Kidney tubule cell (primary cell): ENCODE results near the gene ITPR1.

Source experiments
- DNase-seq: peaks from one replicate; pipeline ENCODE4 v3.0.0-alpha.2; 2018; ENCODE audit warnings: low spot score

ITPR1 gene

DNA sequence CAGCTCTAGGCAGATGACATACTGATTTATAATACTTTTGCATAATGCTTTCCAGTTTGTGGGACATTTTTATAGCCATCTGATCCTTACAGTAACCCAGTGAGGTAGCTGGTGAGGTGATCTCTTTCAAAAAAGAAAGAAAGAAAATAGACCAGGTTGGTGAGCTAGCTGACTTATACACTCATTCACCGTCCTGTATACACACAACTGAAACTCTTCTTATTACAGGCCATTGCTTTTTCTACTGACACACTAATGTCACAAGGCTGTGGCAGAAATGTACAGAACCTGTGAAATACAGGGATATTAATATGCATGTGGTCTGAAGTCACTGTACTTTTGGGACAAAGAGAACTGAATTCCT is 335.9 kb downstream of the ITPR1 start:
- peak; percentile 73 for DNase-seq

DNA sequence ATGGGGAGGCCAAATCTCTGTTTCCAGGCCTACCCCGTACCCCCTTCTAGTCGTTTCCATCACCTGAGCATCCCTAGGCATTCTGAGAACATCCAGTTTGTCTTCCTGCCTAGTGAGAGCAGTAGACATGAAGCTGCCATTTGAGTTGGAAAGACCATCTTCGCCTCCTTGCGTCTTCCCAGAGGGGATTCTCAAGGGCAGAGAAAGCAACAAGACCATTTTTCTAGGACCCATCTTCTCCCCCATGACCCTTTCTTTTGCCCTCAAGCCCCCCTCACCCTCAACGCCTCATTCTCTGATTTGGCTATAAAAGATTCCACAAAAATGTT is 337.4 kb downstream of the ITPR1 start:
- no peak for DNase-seq

DNA sequence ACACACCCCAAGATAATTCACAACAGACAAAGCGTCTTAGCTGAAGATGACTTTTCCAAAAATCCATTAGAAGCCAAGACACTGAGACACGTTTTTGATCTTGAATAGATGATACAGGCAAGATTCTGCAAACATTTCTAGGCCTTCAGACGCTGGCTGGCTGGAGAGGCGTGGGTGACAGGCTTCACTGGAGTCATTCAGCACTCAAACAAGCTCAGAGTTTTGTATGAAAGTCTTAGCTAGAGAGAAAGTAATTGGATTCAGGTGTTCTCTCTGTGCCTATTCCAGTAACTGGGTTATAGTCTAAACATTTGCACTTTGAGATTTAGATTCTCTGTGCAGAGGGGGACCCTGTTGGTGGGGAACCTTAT is 338.4 kb downstream of the ITPR1 start:
- no peak for DNase-seq

DNA sequence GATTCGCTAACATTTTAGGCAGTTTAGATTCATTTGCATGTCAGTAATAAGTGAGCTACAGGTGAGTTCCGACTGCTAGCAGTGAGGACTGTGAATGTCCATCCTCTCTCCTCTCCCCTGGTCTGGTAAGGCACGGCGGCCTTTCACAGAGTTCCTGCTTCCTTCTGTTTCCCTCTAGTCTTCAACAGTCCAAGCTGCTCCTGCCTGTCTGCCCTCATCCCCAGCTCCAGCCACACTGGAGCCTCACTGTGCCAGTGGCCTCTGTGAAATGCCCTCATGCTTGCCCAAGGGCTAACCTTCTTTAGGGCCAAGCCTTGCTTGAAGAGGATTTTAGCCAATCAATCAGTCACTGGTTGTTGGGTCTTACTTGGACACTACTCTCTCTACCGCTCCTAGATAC is 340.3 kb downstream of the ITPR1 start:
- no peak for DNase-seq

DNA sequence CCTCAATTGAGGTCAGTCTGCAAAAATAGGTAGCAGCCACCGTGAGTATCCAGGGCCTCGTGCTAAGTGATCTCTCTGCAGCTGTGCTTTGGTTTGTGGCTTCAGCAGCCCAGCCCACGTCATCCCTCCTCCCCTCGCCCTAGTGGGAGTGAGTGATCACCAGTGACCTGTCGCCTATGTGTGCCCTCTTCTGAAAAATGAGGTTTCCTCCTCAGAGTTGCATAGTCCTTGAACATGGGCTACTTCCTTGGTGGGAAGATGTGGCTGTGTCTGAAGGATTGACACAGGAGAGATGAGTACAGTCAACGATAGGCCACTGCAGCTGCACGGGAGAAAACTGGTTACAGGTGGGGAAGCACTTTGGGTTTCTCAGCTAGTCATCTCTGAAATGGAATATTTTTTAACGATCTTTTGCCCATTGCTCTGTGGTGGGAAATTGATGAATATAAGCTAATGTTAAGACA is 341.3 kb downstream of the ITPR1 start:
- no peak for DNase-seq

DNA sequence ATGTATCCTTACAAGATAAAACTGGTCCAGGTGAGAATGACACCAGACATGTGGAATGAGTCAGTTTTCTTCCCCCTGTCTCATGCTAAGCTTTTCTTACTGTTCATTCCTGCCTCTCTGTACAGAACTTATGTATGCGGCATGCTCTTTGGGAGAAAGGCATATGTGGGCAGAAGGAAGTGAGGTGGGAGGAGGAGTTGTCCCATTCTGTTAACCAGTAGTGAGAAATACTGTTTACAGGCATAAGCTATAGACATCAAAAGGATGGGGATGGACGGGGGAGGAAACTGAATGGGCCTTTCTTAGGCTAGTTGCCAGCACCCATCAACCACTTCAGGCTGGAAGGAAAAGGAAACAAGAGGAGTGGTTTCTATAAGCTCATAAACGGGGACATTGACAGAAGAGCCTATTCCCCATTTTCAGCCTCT is 342.5 kb downstream of the ITPR1 start:
- DNase-seq, result peak; percentile 29

DNA sequence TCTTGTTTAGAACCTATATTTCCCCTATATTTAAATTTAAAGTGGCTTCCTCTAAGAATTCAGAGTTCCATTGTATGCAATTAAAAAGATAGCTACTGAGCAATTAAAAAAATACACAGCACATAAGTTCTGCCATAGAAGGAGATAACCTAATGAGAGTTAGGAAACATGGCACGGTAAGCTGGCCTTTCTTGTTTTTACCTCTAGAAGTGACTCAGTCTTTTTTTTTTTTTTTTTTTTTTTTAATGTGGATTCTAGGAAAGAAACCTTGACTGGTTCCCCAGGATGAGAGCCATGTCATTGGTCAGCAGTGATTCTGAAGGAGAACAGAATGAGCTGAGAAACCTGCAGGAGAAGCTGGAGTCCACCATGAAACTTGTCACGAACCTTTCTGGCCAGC is 343.4 kb downstream of the ITPR1 start:
- no peak for DNase-seq

DNA sequence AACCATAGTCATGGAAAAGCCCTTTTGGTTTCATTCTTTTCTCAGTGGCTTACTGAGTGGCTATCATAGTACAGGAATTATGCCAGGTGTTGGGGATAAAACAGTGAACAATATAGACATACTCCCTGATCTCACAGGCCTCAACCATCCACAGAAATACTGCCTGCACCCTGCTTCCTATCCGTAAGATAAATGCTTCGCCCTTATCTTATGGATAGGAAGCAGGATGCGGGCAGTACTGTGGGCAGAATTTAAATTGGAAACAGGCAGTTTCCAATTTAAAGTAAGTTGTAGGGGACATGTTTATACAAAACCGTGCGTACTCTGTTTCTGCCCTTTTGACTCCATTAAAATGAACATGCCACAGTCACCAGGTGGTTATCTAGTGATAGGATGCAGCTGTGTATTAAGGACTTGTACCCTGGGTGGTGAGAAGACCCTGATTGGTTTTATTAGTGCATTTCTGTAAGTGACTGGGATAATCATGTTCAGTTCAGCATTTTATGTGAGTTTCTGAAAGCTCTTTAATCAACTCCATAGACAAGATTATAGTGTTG is 344.3 kb downstream of the ITPR1 start:
- DNase-seq, result no peak

DNA sequence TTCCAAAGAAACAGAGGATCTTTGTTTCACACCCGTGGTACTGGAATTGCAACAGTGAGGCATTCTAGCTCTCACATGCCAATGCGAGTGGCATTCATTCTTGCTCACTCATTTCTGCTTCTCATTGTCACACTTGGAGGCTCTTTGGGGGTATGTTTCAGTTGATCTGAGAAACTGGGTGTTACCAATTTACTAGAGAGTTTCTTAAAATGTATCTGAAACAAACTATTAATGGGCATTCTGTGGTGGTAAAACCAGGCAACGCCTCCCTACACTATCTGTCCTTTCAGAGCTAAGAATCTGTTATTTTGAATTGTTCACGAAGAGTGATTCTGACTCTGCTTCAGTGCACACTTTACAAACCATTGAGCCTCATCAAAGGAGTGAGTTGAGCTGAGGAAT is 345.5 kb downstream of the ITPR1 start:
- DNase-seq, result no peak

DNA sequence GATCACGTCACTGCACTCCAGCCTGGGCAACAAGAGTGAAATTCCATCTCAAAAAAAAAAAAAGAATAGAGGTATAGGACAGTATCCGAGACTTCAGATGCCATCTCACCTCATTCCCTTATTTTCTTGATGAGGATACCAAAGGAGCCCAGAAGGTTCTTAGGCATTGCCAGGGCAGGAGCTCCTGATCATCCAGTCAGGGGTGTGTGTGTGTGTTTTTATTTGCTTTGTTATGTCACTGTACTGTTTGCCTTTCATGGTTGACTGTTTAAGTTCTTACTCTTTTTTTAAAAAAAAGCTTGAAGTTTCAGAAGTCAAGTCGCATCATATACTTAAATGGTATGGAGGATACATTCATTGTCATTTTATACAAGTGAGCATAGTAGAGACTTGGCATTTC is 346.1 kb downstream of the ITPR1 start:
- DNase-seq, result no peak

DNA sequence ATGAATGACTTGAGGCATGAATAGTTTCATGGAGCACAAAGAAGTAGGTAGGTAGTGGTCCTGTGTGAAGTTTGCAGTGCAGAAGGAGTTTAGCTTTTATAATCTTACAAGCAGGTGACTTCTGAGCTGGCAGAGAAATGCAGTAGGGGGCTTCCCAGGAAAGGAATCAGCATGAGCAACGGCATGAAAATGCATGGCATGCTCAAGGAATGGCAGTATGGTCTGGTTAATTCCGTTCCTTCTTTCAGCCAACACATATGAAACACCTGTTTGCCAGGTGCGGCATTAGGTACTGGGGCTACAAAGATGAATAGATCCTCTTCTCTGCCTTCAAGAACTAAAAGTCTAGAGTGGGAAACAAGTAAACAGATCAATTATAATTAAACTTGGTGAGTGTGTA is 348.1 kb downstream of the ITPR1 start:
- DNase-seq, result peak; percentile 76

DNA sequence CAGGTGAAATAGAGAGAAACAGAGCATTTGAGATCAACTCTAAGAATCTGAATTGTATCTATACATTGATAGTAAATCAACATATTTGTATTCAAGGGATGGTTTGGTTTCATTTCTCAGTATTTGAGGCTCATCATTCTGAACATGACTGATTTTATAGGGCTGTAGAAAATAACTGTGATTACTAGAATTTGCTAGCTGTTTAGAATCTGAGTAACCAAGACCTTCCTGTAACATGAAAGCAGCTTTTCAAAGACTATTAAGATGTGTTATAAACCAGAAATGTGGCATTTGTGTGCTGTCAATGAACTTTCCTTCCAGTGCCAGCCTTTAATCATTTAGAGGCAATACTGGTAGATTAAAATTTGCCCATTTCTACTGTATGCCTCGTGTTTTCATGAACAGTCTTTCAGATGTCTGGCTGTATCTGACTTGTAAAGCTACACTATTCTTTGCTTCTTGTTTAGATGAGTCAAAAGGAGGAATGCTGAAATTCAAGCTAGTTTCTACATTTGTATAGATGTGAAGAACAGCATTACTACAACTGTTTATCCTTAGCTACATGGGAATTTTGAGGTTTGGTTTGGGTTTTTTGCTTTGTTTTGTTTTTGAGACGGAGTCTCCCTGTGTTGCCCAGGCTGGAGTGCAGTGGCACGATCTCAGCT is 348.8 kb downstream of the ITPR1 start:
- DNase-seq, result peak; percentile 24

DNA sequence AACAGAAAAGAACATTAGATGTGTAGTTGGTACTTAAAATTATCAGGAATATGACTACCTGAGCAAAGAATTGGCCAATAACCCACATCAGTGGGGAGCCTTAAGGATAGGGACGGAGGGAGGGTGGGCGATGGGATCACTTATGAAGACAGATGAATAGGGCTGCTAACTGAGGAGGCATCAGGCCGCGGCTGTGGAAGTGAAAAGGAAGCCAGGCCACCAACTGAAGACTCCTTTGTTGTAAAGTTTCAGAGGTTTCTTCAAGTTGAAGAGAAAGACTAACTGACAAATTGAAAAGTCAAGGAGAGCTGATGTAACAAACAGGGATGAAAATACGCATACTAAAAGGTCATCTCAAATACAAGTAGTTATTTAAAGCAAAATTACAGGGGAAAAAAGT is 350.5 kb downstream of the ITPR1 start:
- no peak for DNase-seq

DNA sequence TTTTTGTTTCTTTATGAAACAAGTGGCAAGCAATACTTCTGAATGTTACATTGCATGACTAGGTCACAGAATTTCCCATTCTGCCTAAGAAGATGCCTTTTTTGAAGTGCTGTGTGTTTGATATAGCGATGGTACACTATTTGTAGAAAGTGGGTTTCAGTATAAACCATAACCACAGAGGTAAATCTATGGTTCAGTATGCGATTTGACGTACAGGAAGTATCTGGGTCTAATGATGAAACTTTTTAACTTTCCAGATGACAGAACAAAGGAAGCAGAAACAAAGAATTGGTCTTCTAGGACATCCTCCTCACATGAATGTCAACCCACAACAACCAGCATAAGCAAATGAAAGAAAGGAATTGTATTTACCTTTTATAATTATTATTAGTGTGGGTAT is 352.7 kb downstream of the ITPR1 start:
- DNase-seq, result no peak

DNA sequence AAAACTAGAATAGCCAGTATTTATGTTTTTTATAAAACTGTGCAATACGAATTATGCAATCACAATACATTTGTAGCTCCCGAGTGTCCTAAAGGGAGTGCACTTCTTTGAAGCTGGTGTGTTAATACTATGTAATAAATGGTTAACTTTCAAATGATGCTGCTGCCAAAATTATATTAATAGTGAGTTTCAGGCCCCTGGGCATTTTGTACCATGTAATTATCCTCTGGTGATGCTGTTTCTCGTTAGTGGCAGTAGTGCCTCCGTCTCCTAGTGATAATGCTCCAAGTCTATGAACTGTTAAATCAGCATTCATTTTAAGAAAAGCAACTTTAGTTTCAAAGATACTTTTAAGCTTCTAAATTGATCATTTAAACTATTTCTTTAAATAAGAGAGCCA is 353.4 kb downstream of the ITPR1 start:
- DNase-seq, result no peak

DNA sequence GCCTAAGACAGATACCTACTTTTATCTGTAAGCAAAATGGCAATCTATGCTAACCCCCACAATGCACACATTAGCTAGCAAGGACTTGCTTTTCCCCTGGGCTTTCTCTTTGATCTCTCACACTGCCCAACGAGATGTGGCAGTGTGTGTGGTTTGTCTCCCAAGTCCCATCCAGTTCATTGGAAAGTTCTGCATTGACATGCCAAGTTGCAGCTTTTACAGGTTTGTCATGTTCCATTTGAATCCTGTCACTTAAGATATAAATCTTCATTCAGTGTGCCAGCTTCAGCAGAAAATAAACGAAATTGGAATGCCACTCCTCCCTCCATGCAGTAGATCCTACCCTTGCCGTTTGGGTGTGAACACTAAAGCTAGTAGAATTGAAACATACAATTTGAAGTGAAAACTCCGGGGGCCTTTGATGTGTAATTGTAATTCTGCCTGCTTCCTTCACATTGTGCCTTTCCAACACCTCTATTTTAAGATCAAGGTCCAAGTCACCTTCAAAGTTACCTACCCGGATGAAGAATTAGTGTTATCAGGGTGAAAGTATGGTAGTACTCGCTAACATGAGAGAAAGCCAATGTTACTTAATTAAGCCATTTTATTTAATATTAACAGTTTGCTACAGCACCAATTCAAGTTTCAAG is 355.2 kb downstream of the ITPR1 start:
- no peak for DNase-seq

DNA sequence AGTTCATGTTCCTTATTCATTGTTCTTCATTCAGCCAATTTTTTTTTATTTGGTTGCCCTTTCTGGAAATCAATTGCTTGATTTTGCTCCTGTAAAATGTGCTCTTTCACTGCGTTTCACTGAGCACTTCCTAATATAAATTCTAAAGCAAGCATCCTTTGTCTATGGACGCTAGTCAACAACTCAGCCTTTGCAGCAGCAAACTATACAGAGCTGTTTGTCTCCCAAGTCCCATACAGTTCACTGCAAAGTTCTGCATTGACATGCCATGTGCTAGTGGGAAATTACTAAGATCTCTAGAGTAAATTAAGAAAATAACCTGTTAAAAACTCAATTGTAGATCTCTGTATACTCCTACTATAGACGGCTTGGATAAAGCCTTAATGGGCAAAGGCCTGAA is 356.0 kb downstream of the ITPR1 start:
- no peak for DNase-seq

DNA sequence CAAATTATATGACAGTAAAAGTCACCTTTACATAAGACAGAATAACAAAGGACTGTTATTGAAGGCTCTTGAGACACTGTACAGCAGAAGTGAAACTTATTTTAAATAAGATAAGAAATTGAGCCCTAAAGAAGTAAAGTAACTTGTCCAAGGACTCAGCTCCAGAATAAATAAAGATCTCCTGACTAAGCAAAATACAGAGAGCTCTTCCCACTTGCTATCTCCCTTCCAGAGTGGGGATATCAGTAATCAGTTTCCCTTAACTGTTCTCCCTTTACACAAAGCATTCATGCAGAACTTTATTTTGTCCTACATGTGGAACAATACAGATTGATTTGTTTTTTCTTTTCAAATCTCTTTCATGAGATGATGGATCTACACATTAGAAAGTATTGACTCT is 356.6 kb downstream of the ITPR1 start:
- DNase-seq, result no peak

DNA sequence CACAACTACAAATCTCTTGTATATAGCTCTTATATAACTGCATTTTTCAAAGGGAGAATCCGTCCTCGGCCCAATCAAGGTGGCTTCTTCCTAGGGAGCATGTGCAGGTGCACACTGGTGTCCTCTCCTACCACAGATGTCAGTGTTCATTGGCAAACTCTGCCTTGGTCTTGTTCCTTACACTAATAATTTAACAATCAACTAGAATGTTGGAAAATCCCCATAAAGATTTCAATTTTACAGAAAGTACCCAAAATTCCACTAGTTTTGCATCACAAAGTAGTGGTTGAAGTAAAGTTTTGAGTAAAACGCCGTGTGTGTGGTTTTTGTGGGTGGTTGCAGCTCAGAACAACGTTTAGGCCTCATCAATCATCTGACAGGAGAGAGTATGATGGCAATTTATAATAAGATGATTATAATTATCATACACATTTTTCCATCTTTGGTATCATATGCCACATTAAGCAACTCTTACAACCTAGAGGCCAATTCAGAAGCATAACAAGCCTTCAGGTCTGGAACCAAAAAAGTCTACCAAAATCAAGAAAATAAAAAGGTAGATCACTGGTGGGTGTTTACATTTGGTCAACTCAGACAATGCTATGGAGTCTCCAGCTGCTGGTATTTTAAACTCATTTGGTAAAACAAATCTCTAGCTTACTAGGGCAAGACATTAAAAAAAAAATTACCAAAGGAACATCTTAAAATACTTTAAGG is 357.2 kb downstream of the ITPR1 start:
- no peak for DNase-seq

DNA sequence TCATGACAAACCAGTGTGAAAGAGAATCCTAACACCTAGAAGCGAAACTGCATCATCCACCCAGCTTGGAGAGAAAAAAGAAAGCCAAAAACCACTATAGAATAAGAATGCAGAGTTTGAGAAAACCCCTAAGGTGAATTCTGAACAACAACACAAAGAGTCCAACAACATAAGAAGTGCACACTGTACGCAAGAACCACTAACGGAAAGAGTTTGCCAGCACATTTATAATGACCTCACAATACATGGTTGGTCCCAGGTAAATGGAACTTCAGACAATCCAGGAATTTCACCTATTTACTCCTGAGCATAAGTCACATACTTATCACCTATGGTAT is 357.7 kb downstream of the ITPR1 start:
- DNase-seq, result no peak

DNA sequence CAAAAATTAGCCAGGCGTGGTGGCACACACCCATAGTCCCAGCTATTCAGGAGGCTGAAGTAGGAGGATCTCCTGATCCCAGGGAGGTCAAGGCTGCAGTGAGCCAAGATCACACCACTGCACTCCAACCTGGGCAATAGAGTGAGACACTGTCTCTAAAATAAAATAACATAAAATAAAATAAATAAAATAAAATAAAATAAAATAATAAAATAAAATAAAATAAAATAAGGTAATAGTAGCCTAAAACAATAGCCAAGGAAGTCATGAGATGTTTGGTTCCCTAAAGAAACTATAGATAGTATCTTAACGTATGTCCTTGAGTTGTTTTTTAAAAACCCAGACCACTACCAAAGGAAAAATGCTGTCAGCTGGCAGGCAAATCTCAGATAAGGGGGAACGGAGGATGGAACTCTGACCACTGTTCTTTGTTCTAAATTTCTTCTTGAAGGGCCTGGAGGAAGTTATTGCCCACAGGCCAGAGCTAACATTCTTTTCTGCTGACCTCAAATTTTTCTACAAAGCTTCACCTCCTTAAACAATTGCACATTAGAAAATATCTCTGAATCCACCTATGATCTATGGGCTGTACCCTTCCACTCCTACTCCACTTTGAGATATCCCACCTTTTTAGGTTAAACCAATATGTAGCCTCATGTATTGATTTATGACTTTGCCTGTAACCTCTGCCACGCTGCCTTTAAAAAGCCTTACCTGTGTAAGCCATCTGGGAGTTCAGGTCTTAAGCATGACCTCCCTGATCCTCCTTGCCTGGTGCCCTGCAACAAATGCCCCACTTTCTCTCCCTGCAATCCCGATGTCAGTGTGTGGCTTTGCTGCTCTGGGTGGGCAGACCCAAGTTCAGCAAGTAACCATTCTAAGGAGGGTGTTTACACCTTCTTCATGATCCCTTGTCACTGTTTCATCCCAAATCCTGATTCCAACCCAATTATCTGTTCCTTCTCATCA is 359.9 kb downstream of the ITPR1 start:
- peak; percentile 60 for DNase-seq

DNA sequence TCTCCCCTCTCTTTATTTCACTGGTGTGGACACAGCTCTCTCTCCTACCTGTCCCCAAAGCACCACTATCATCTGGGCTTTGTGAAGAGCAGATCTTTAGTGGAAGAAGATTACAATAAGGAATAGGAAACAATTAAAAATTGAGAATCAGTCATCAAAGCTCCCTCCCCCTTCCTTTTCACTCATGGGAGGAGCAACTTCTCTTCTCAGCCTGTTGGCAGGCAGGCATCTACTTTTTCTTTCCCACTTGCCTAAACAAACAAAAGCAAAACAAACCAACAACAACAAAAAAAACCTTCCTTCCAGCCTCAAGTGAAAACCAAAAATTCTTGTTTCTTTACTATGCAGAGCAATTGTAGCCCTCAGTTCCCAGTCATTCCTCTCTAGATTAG is 360.6 kb downstream of the ITPR1 start:
- DNase-seq, result no peak
